Adrenal gland (tissue), 5 donors: ENCODE data around the gene REEP1.

Experiments used
- POLR2A ChIP-seq, 2 donors: fragments of 450-650 bp; IDR thresholded peaks; one replicate each; pipeline ENCODE4 v1.6.1; 2017; ENCODE audit warnings: antibody characterized with exemption in 2 of 2, mild to moderate bottlenecking in 2 of 2, moderate library complexity in 1 of 2
- TF ChIP-seq, protein P1 (sequence below), 6 experiments: fragments of 450-650 bp in 4 of 6; fragments of 200-600 bp in 2 of 6; sonication (generic) in 1 of 6; IDR thresholded peaks; 1 replicate in 5 of 6; 2 replicates in 1 of 6; pipeline versions ENCODE4 v1.5.1 to v1.8.0; 2016 to 2021; ENCODE audit warnings: antibody characterized with exemption in 6 of 6, mild to moderate bottlenecking in 2 of 6, moderate library complexity in 1 of 6
- donor health status: DM: no; HTN: no; CAD: no.

DNA sequence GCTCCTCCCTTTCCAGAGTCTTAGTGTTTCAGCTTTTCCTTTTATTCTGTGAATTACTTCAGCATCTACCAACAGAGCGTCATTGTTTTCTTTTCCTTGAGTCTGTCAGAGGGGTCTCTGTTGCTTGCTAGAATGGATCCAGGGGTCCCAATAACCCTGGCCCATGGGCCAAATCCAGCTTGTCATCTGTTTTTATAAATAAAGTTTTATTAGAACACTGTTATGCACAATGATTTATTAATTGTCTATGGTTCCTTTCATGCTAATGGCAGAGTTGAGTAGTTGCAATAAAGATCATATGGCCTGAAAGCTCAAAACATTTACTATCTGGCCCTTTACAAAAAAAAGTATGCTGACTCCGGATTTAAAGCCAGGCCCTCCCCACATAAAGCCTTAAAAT is 79.3 kb downstream of the REEP1 start:
- TF ChIP-seq, protein P1, sequence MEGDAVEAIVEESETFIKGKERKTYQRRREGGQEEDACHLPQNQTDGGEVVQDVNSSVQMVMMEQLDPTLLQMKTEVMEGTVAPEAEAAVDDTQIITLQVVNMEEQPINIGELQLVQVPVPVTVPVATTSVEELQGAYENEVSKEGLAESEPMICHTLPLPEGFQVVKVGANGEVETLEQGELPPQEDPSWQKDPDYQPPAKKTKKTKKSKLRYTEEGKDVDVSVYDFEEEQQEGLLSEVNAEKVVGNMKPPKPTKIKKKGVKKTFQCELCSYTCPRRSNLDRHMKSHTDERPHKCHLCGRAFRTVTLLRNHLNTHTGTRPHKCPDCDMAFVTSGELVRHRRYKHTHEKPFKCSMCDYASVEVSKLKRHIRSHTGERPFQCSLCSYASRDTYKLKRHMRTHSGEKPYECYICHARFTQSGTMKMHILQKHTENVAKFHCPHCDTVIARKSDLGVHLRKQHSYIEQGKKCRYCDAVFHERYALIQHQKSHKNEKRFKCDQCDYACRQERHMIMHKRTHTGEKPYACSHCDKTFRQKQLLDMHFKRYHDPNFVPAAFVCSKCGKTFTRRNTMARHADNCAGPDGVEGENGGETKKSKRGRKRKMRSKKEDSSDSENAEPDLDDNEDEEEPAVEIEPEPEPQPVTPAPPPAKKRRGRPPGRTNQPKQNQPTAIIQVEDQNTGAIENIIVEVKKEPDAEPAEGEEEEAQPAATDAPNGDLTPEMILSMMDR (IDR thresholded peaks at IDR 0.05), result no peak
- TF ChIP-seq POLR2A (IDR thresholded peaks at IDR 0.05), result no peak
